ENCODE data around the gene SMYD3.
"Not testable (repeated sequence)": the region's sequence is repeated elsewhere in the genome, so short reads cannot be mapped to it uniquely, and the experiment has no call there.

The SMYD3 gene

GRCh38 chr1:245730801-245731200 is 776.3 kb downstream of the SMYD3 start:
- no peak for DNase-seq

DNA sequence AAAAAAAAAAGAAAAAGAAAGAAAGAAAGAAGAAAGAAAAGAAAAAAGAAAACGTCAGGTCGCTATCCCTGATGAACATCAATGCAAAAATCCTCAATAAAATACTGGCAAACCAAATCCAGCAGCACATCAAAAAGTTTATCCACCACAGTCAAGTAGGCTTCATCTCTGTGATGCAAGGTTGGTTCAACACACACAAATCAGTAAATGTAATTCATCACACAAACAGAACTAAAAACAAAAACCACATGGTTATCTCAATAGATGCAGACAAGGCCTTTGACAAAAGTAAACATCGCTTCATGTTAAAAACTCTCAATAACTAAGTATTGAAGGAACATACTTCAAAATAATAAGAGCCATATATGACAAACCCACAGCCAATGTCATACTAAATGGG is 779.0 kb downstream of the SMYD3 start:
- not testable (repeated sequence) for DNase-seq

DNA sequence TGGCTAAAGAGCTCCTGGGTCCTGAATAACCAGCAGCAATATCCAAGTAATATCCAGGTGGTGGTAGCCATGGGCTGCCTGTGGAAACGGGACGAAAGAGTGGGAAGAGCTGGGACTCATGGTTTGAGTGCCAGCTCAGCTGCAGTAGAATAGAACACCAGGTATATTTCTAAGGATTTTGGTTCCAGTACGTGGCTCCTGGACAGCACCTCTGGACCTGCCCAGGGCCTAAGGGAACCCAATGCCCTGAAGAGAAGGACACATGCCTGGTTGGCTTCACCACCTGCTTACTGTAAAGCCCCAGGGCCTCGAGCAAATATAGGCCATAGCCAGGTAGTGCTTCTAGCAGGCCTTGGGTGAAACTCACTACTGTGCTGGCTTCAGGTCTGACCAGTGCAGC is 785.6 kb downstream of the SMYD3 start:
- DNase-seq: no peak

DNA sequence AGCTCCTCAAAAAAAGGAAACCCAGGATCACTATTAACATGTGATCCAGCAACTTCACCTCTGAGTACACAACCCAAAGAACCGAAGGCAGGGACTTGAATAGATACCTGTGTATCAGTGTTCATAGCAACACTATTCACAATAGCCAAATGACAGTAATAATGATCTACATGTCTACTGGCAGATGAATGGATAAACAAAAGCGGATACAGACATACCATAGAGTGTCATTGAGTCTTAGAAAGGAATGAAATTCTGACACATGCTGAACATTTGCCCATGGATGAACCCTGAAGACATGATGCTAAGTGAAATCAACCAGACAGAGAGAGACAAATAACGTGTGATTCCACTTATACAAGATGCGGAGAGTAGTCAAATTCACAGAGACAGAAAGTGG is 788.1 kb downstream of the SMYD3 start:
- no peak for DNase-seq

DNA sequence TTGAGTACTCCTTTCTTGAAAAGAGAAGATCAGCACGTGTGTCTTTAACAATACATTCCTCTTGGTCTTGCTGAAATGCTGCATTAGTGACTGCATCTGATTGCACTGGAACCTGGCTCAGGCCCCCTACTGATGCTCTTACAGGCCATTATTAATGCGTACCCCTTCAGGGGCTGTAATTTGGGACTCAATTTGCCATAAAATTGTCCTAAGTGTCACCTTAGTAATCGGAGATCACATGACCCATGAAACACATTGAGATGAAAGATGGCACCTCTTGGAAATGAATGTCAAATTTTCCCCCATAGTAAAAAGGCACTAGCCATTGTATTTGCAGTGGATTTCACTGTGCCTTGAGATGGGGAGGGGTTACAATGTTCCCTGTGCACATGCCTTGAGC is 789.0 kb downstream of the SMYD3 start:
- no peak for DNase-seq

DNA sequence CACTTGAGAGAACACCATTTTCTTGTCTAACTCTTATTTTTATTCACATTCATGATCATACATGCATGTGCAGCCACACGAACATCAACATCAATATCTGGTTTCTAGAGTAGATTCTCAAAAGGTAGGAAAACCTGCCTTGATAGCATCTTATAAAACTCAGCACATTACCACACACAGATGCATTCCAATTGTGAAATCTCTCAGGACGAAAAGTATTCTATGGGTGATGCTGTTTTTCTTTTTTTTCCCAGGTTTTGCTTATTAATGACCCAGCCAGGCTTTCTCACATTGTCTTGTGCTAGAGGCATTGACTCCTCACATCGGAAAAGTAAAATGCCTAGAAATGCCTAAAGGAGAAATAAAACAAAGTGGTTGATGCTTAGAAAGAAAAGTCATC is 789.5 kb downstream of the SMYD3 start:
- DNase-seq: no peak

DNA sequence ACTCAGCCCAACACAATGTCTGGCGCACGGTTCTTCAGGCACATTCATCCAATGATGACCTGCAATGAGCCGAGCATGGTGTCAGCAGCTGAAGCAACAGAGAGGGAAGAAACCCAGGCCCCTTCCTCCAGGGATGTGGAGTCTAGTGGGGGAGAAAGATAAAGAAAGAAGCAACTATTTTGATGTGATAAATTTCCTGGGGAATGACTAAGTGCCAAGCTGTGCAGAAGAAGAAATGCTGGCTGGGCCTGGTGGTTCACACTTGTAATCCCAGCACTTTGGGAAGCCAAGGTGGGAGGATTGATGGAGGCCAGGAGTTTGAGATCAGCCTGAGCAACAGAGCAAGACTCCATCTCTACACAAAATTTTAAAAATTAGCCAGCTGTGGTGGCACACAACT is 790.5 kb downstream of the SMYD3 start:
- DNase-seq: no peak

GRCh38 chr1:245715970-245716369 is 791.1 kb downstream of the SMYD3 start:
- DNase-seq: no peak

- DNase-seq: no peak
These were observed 791.8 kb downstream of the SMYD3 start for GRCh38 chr1:245715291-245715701.

- DNase-seq: not testable (repeated sequence)
These were observed 793.1 kb downstream of the SMYD3 start for GRCh38 chr1:245714027-245714426.

- DNase-seq: no peak
These were observed 795.8 kb downstream of the SMYD3 start for GRCh38 chr1:245710961-245711903.

- no peak for DNase-seq
These were observed 799.1 kb downstream of the SMYD3 start for GRCh38 chr1:245707941-245708340.

DNA sequence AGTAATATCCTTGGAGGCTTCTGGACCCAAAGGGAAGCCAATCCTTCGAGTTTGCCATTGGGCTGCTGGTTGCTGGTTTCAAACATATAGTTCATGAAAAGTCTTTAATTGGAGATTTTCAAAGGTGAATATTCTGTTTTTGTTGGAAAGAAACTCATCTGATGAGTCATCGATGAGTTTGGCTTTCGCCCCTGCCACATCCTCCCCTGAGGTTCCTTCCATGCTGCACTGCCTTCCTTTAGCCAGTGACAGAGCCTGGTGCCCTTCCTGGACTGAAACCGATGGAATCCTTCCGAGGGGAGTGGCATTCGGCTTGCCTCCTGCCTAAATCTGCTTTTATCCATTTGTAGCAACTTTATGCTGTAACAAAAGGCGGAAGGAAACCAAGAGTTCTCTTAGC is 802.3 kb downstream of the SMYD3 start:
- DNase-seq: no peak

DNA sequence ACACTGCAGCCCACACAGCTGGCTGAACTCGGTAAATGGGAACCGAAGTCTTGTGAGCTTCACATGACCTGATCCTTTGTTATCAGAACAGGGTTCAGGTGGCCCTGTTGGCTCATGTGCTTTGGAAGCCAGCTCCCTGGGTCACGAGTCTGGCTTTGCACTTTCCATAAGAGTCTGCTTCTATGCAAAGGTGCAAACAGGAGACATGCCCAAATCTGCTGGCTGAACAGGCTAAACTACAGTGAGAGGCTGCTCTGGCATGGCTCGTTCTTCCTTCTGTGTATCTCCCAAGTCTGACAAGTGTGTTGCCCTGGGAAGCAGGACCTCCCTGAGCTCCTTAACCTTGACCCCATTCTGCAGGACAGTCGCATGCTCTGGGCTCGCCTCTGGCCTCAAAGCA is 802.7 kb downstream of the SMYD3 start:
- no peak for DNase-seq

- DNase-seq: no peak
These were observed 804.7 kb downstream of the SMYD3 start for GRCh38 chr1:245702346-245702745.

DNA sequence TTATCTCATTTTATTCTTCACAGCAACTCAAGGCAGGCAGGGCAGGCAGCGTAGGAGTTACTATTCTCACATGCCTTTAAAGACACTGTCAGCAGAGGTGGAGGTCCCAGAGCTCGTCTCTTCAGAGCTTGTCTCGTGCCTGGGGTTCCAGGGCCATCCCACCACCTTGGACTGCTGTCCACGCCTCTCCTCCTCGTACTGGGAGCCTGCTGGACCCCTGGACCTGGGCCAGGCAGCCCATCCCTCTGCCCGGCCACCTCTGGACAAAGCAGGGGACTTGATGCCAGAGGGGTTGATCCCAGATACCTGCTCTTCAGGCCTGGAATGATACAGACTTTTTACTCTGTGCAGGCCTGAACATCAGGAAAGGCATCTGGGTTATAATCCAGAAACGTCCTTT is 805.4 kb downstream of the SMYD3 start:
- no peak for DNase-seq

DNA sequence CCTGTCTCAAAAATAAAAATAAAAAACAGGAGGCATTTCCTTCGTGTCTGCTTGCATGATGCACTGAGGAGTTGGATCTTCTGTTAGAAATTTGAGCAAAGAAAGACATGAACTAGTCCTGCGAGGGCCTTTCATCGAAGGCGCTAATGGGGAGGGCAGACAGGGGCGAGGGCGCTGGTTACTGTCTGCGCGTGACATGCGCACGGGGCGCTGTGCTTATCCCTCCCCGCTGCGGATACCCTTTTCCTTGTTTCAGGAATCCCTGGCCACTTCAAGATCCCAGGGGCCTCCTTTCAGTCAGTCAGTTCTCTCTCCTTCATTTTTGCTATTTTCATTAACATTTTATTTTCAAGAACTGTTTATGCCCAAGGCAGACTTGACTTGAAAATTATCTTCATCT is 806.4 kb downstream of the SMYD3 start:
- no peak for DNase-seq

All from CD4-positive, alpha-beta T cell treated with Interleukin-6 for 4 hours (primary cell).